Testis (tissue), 2 donors: Measurements from ENCODE around the gene PKD2L1.

Experiments used
- POLR2A ChIP-seq: fragments of 450-650 bp; IDR thresholded peaks from one replicate; pipeline ENCODE4 v1.6.1; 2017; ENCODE audit warnings: antibody characterized with exemption, mild to moderate bottlenecking, moderate library complexity
- TF ChIP-seq, protein P1 (sequence below), 3 experiments: fragments of 450-650 bp in 2 of 3; fragments of 200-600 bp in 1 of 3; sonication (generic) in 1 of 3; IDR thresholded peaks; one replicate each; pipeline ENCODE4 v1.5.1; 2016 to 2019; ENCODE audit warnings: antibody characterized with exemption in 3 of 3, mild to moderate bottlenecking in 2 of 3, moderate library complexity in 1 of 3

DNA sequence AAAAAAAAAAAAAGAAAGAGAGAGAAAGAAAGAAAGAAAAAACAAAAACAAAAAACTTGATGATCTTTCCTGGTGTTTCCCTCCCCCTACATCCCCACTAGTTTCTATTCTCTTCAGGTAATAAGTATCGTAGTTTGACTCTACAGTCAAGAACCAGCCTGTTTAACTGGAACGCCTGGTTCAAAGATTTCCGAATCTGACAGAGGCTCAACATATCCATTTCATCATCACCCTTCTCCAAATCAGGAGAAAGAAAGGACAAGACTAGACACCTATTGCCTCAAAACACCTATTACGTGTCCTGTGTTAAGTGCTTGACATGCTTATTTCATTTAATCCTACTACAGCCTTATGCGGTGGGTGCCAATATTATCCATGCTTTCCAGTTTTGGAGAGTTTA is 23.2 kb downstream of the PKD2L1 start:
- TF ChIP-seq, protein P1, sequence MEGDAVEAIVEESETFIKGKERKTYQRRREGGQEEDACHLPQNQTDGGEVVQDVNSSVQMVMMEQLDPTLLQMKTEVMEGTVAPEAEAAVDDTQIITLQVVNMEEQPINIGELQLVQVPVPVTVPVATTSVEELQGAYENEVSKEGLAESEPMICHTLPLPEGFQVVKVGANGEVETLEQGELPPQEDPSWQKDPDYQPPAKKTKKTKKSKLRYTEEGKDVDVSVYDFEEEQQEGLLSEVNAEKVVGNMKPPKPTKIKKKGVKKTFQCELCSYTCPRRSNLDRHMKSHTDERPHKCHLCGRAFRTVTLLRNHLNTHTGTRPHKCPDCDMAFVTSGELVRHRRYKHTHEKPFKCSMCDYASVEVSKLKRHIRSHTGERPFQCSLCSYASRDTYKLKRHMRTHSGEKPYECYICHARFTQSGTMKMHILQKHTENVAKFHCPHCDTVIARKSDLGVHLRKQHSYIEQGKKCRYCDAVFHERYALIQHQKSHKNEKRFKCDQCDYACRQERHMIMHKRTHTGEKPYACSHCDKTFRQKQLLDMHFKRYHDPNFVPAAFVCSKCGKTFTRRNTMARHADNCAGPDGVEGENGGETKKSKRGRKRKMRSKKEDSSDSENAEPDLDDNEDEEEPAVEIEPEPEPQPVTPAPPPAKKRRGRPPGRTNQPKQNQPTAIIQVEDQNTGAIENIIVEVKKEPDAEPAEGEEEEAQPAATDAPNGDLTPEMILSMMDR (IDR thresholded peaks at IDR 0.05) = no peak
- TF ChIP-seq POLR2A = no peak
